ENCODE measurements around the gene PCNX3. TPM values are rescaled to one million over a fixed set of nuclear protein-coding genes. Genes with fewer than 3 reads are reported as not detected.

The PCNX3 gene
- total RNA-seq, 3 donors from 2014 or later (not counting 1 experiment from before 2014, with no cell fraction given): 101 to 105 (median 102) TPM

DNA sequence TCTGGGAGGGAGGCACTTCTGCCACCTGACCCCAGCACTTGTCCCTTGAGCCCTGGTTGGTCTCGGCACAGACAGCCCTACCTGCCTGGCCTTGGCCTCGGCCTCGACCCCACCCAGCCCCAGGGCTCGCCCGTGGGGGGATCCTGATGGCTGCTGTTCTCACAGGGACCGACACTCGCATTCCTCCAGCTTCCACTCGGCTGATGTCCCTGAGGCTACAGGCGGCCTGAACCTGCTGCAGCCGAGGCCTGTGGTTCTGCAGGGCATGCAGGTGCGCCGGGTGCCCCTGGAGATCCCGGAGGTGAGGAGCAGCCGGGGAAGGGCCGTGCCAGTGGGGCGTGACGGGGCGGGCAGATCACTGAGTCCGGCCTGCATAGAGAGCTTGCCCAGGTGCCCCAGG is 5.1 kb downstream of the PCNX3 start:
- H3K4me3 ChIP-seq (ENCODE audit: low read length): no peak overlapping the region
- H3K4me3 Mint-ChIP-seq: no peak overlapping the region
- 98% methylated on average over 19 of the region's 19 CpGs for WGBS (ENCODE audit: insufficient coverage)
- H3K27ac Mint-ChIP-seq: no peak overlapping the region
- intact Hi-C loops (cut with micrococcal nuclease): no loop called here
- H3K27ac ChIP-seq (ENCODE audit: low read length): no peak overlapping the region
- peaks cover 17% of the 10 kb centered on the region for H3K4me1 ChIP-seq (ENCODE audit: control insufficient read depth, insufficient read depth, low read length)
- TF ChIP-seq, protein P1, sequence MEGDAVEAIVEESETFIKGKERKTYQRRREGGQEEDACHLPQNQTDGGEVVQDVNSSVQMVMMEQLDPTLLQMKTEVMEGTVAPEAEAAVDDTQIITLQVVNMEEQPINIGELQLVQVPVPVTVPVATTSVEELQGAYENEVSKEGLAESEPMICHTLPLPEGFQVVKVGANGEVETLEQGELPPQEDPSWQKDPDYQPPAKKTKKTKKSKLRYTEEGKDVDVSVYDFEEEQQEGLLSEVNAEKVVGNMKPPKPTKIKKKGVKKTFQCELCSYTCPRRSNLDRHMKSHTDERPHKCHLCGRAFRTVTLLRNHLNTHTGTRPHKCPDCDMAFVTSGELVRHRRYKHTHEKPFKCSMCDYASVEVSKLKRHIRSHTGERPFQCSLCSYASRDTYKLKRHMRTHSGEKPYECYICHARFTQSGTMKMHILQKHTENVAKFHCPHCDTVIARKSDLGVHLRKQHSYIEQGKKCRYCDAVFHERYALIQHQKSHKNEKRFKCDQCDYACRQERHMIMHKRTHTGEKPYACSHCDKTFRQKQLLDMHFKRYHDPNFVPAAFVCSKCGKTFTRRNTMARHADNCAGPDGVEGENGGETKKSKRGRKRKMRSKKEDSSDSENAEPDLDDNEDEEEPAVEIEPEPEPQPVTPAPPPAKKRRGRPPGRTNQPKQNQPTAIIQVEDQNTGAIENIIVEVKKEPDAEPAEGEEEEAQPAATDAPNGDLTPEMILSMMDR (IDR thresholded peaks at IDR 0.05): no peak
- H3K9me3 ChIP-seq (ENCODE audit: control insufficient read depth, insufficient read depth, low read length): no peaks in the 10 kb centered on the region
- ATAC-seq (no peak), DNase-seq (no peak)
- H3K4me1 Mint-ChIP-seq: peaks cover 11 to 30% of the 10 kb centered on the region in 2 donors
- H3K36me3 ChIP-seq (ENCODE audit: control insufficient read depth, insufficient read depth, low read length): peaks cover 75% of the 10 kb centered on the region
- no peaks in the 10 kb centered on the region for H3K36me3 Mint-ChIP-seq
- no peaks in the 10 kb centered on the region for H3K27me3 Mint-ChIP-seq (ENCODE audit: low read depth in 2 of 2)
- no peaks in the 10 kb centered on the region for H3K27me3 ChIP-seq (ENCODE audit: control insufficient read depth, insufficient read depth, low read length)
- no peaks in the 10 kb centered on the region for H3K9me3 Mint-ChIP-seq

GRCh38 chr11:65621460-65621859 is 5.9 kb downstream of the PCNX3 start:
- ATAC-seq: no peak
- H3K9me3 Mint-ChIP-seq: no peaks in the 10 kb centered on the region
- no peak for DNase-seq
- H3K27me3 ChIP-seq (ENCODE audit: control insufficient read depth, insufficient read depth, low read length): no peaks in the 10 kb centered on the region
- no peaks in the 10 kb centered on the region for H3K36me3 Mint-ChIP-seq
- intact Hi-C loops (cut with micrococcal nuclease): no loop called here
- no peak overlapping the region for H3K27ac ChIP-seq (ENCODE audit: low read length)
- no peaks in the 10 kb centered on the region for H3K9me3 ChIP-seq (ENCODE audit: control insufficient read depth, insufficient read depth, low read length)
- TF ChIP-seq, protein P1 (IDR thresholded peaks at IDR 0.05): no peak
- peaks cover 21% of the 10 kb centered on the region for H3K4me1 ChIP-seq (ENCODE audit: control insufficient read depth, insufficient read depth, low read length)
- H3K4me1 Mint-ChIP-seq: peaks cover 14 to 33% of the 10 kb centered on the region in 2 donors
- WGBS (ENCODE audit: insufficient coverage): 98% methylated on average over 14 of the region's 14 CpGs
- no peak overlapping the region for H3K4me3 Mint-ChIP-seq
- no peak overlapping the region for H3K4me3 ChIP-seq (ENCODE audit: low read length)
- no peak overlapping the region for H3K27ac Mint-ChIP-seq
- peaks cover 83% of the 10 kb centered on the region for H3K36me3 ChIP-seq (ENCODE audit: control insufficient read depth, insufficient read depth, low read length)
- no peaks in the 10 kb centered on the region for H3K27me3 Mint-ChIP-seq (ENCODE audit: low read depth in 2 of 2)

GRCh38 chr11:65622011-65622410 is 6.4 kb downstream of the PCNX3 start:
- 98% methylated on average over 16 of the region's 16 CpGs for WGBS (ENCODE audit: insufficient coverage)
- intact Hi-C loops (cut with micrococcal nuclease): no loop called here
- no peak overlapping the region for H3K4me3 Mint-ChIP-seq
- peaks cover 17% of the 10 kb centered on the region for H3K4me1 ChIP-seq (ENCODE audit: control insufficient read depth, insufficient read depth, low read length)
- DNase-seq (no peak), ATAC-seq (no peak)
- H3K4me1 Mint-ChIP-seq: peaks cover 9 to 28% of the 10 kb centered on the region in 2 donors
- TF ChIP-seq, protein P1 (IDR thresholded peaks at IDR 0.05): no peak
- no peak overlapping the region for H3K27ac ChIP-seq (ENCODE audit: low read length)
- H3K27me3 ChIP-seq (ENCODE audit: control insufficient read depth, insufficient read depth, low read length): no peaks in the 10 kb centered on the region
- H3K9me3 ChIP-seq (ENCODE audit: control insufficient read depth, insufficient read depth, low read length): no peaks in the 10 kb centered on the region
- peaks cover 87% of the 10 kb centered on the region for H3K36me3 ChIP-seq (ENCODE audit: control insufficient read depth, insufficient read depth, low read length)
- no peaks in the 10 kb centered on the region for H3K9me3 Mint-ChIP-seq
- no peak overlapping the region for H3K4me3 ChIP-seq (ENCODE audit: low read length)
- H3K36me3 Mint-ChIP-seq: no peaks in the 10 kb centered on the region
- H3K27me3 Mint-ChIP-seq (ENCODE audit: low read depth in 2 of 2): no peaks in the 10 kb centered on the region
- no peak overlapping the region for H3K27ac Mint-ChIP-seq

DNA sequence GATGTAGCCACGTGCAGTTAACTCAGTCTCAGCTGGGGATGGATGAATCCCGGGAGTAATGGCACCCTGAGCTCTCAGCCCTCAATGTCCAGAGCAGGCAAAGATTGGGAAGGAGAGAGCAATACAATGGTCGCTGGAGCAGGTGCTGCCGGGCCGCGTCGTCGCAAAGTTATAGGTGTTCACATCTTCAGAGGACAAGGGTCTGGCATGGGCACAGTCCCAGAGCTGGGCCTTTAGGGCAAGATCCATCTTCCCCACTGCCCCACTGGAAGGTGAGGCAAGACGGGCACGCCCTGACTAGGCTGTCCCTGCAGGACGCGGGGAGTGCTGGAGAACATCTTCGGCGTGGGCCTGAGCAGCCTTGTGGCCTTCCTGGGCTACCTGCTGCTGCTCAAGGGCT is 7.6 kb downstream of the PCNX3 start:
- Mint-ChIP-seq H3K27ac (no peak overlapping the region), H3K4me3 (no peak overlapping the region), H3K4me1 (peaks cover 7 to 27% of the 10 kb centered on the region in 2 donors), H3K9me3 (no peaks in the 10 kb centered on the region), H3K36me3 (no peaks in the 10 kb centered on the region), H3K27me3 (ENCODE audit: low read depth in 2 of 2) (no peaks in the 10 kb centered on the region)
- no peak overlapping the region for H3K27ac ChIP-seq (ENCODE audit: low read length)
- H3K4me3 ChIP-seq (ENCODE audit: low read length): no peak overlapping the region
- ATAC-seq (no peak), DNase-seq (no peak)
- intact Hi-C loops (cut with micrococcal nuclease): no loop called here
- no peaks in the 10 kb centered on the region for H3K27me3 ChIP-seq (ENCODE audit: control insufficient read depth, insufficient read depth, low read length)
- TF ChIP-seq, protein P1 (IDR thresholded peaks at IDR 0.05): no peak
- peaks cover 10% of the 10 kb centered on the region for H3K4me1 ChIP-seq (ENCODE audit: control insufficient read depth, insufficient read depth, low read length)
- 96% methylated on average over 14 of the region's 14 CpGs for WGBS (ENCODE audit: insufficient coverage)
- no peaks in the 10 kb centered on the region for H3K9me3 ChIP-seq (ENCODE audit: control insufficient read depth, insufficient read depth, low read length)
- H3K36me3 ChIP-seq (ENCODE audit: control insufficient read depth, insufficient read depth, low read length): peaks cover 87% of the 10 kb centered on the region

Measured in natural killer cell (primary cell).